ENCODE results near the gene IL1B.
"Not testable (repeated sequence)": the region's sequence is repeated elsewhere in the genome, so short reads cannot be mapped to it uniquely, and the experiment has no call there.

Gene IL1B

GRCh38 chr2:112849956-112850355 lies 13.4 kb upstream of the IL1B start:
- DNase-seq: no peak

GRCh38 chr2:112848833-112849232 lies 12.3 kb upstream of the IL1B start:
- no peak for DNase-seq

DNA sequence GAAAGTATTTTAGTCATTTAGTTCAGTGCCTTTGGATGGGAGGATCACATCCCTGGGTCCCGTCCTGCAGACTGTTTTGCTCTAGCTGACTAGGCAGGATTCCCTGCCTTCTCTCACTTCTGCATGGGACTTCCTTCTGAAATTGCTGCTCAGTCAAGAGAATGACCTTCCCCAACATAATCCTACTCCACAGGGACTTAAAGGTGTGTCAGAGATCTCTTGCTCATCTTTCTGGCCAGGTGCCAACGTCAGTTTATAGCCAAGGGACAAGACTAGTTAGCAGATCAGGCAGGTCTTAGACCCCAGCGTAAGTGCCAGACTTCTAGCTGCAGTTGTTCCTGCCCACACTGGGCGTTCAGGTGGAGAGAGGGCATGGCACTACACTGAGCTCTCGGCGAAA lies 9.5 kb upstream of the IL1B start:
- DNase-seq: no peak

DNA sequence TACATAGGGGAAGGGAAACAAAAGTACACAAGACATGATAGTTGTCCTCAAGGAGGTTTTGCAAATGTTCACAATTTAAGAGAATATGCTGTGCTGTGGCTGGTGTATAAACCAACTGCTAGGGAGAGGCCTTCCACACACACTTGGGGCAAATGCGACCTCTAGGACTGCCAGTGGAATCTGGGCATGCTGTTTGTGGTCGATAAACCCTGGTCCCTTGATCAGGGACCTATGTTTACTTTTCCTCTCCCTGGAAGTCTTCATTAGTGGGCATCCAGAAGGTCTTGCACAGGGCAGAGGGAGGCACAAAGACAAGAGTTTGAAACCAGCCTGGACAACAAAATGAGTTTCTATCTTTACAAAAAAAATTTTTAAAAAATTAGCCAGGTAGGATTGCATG lies 7.3 kb upstream of the IL1B start:
- no peak for DNase-seq

GRCh38 chr2:112843288-112843687 lies 6.7 kb upstream of the IL1B start:
- no peak for DNase-seq

- DNase-seq: no peak
Observed at GRCh38 chr2:112841295-112842044, 4.9 kb upstream of the IL1B start.

GRCh38 chr2:112840068-112840445 lies 3.5 kb upstream of the IL1B start:
- no peak for DNase-seq

DNA sequence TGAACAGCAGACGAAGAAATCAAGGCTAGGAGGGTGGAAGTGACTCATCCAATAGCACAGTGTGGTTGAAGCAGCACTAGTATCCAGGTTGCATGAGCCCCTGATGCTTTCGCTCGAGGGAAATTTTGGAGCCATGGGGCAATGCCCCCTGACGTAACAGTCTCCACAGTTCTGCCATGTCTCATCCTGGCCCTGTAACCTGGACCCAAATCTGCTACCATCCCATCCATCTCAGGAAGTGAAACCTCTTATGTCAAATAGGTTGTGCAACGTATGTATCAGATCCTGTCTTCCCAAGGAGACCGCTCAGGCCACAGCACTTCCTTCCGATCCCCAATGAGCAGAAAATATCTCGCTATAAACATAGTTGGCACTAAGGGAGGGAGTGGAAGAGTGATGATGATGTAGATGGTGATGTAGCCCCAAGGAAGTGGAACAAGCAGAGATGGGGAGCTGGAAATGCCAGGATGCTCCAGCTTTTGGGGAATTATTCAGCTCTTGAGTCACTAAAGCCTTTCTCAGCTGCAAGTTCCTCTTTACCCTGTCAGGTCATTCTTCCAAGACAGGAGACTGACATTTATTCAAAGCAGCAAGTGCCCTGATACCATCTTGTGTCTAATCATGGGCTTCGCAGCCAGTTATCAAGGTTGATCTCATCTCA lies 3.0 kb upstream of the IL1B start:
- DNase-seq: no peak

- DNase-seq: no peak
Observed at GRCh38 chr2:112836163-112836560, 417 bp downstream of the IL1B start.

- DNase-seq: no peak
Observed at GRCh38 chr2:112835536-112836162, 930 bp downstream of the IL1B start.

- DNase-seq: no peak
Observed at GRCh38 chr2:112835061-112835501, 1.5 kb downstream of the IL1B start.

DNA sequence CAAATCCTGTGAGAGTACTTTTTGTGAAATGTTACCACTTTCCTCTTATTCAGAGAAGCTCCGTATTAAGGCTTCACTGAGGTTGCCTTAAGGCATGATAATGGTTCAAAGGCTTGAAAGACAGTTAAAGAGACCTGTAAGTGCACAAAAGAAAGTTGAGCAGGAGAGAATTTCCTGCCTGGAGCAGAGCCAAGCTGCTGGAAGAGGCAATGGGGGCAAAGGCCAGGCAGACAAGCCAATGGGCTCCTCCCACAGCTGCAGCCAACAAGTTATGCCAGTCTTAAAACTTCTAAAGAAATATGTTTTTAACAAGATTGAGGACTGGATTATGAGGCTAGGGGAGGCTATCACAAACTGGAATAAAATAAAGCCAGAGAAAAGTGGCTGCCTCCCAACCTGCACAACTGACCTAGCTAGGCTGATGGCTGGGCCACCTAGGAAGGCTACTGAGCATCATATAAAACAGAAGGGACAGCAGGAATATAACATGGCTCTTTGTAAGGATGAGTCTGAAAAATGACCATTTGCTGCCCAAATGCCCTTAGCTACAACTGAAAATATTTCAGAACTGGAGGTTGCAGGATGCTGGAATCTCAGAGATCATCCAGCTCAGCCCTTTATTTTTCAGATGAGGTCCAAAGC lies 2.1 kb downstream of the IL1B start:
- no peak for DNase-seq

GRCh38 chr2:112833976-112834375 lies 2.6 kb downstream of the IL1B start:
- DNase-seq: no peak

DNA sequence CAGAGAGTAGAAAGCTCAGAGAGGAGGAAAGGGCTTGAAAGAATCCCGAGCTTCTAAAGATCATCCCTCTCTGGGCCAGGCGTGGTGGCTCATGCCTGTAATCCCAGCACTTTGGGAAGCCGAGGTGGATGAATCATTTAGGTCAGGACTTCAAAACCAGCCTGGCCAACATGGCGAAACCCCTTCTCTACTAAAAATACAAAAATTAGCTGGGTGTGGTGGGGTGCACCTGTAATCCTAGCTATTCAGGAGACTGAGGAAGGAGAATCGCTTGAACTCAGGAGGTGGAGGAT lies 3.0 kb downstream of the IL1B start:
- DNase-seq: not testable (repeated sequence)

- no peak for DNase-seq
Observed at GRCh38 chr2:112832841-112833638, 3.5 kb downstream of the IL1B start.

DNA sequence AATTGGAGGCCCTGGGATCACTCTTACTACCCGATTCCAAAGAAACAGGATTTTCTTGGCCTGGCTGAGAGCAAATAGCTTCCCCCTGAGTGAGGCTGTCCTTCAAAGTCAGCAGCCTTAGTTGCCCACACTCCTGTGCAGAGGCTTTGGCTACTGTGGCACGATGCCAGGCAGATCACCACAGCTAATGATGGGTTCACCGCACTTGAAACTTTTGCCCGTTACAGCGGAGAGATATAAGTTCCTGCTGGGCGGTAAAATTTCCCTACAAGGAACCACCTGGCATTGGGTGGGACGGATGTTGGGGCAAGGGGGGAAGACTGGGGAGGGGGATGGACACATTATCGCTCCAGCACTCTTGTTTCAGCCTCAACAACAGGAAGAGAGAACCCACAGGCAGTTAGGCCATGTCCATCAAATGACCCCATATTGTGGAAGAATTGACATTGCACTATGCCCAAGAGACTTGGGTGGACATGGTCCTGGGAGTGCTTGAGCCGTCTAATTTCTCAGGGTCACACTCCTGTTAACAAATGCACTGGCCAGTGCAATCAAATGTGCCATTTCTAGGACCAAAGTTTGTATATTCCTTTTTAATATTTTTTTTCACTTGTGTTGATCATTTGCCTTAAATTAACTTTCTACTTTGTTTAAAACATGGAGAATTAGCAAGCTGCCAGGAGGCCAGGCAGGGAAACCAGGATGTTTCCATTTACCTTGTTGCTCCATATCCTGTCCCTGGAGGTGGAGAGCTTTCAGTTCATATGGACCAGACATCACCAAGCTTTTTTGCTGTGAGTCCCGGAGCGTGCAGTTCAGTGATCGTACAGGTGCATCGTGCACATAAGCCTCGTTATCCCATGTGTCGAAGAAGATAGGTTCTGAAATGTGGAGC lies 4.4 kb downstream of the IL1B start:
- no peak for DNase-seq

DNA sequence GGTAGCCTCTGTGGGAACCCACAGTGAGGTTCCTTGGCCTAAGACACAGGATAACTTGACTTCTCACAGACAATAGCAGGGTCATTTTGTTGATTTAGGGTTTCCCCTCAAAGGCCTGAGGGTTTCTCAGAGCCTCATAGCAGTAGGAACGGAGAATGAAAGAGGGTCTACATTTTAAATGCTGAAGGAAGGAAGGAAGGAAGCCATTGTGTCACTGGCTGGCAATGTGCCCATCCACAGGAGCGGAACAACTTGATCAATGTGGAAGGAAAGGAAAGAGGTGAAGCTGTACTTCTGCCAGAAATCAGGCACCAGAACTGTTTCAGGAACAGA lies 5.1 kb downstream of the IL1B start:
- no peak for DNase-seq

DNA sequence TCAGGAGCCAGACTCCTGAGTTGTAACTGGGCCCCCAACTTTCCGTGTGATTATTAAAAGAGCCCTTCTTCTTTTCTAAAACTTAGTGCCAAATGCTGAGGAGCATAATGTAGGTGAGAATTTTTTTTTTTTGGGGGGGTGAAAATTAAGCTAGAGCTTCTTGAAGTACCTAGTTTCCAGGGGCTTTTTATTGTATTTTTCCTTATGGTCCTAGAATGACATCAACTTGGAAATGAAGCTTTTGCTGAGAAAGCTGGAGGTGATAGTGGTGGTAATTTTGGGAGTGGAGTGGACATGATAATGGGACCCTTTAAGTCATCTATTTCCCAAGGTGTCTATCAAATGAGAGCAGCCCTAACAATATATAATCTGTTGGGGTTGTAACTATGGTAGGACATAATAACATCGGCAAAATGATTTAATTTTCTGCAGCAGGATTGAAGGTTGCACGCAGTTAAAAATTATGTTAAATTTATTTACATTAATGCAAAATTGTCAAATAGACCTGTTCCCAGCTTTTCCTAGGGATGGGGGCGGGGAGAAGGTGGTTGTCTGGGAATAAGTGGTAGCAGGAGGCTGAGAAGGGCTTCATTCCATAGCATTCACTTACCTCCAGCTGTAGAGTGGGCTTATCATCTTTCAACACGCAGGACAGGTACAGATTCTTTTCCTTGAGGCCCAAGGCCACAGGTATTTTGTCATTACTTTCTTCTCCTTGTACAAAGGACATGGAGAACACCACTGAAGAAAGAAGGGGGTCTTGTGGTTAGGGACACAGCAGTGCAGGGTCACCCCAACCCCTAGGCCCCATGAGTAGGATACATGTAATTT lies 5.7 kb downstream of the IL1B start:
- no peak for DNase-seq

DNA sequence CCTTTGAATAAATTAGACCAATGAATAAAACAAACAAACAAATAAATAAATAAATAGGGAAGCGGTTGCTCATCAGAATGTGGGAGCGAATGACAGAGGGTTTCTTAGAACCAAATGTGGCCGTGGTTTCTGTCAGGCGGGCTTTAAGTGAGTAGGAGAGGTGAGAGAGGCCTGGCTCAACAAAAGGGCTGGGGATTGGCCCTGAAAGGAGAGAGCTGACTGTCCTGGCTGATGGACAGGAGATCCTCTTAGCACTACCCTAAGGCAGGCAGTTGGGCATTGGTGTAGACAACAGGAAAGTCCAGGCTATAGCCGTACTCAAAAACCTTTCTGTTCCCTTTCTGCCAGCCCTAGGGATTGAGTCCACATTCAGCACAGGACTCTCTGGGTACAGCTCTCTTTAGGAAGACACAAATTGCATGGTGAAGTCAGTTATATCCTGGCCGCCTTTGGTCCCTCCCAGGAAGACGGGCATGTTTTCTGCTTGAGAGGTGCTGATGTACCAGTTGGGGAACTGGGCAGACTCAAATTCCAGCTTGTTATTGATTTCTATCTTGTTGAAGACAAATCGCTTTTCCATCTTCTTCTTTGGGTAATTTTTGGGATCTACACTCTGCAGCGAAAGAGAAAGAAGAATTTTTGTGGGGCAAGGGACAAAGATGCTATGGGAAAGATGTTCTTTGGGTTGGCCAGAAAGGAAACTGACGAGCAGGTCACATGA lies 6.5 kb downstream of the IL1B start:
- DNase-seq: no peak

Data from stimulated activated CD4-positive, alpha-beta T cell treated with anti-CD3 and anti-CD28 coated beads, Interleukin-2, amount 100 ng/mL, for 24 hours (primary cell).